ENCODE measurements around the gene BAX.

Gene BAX

DNA sequence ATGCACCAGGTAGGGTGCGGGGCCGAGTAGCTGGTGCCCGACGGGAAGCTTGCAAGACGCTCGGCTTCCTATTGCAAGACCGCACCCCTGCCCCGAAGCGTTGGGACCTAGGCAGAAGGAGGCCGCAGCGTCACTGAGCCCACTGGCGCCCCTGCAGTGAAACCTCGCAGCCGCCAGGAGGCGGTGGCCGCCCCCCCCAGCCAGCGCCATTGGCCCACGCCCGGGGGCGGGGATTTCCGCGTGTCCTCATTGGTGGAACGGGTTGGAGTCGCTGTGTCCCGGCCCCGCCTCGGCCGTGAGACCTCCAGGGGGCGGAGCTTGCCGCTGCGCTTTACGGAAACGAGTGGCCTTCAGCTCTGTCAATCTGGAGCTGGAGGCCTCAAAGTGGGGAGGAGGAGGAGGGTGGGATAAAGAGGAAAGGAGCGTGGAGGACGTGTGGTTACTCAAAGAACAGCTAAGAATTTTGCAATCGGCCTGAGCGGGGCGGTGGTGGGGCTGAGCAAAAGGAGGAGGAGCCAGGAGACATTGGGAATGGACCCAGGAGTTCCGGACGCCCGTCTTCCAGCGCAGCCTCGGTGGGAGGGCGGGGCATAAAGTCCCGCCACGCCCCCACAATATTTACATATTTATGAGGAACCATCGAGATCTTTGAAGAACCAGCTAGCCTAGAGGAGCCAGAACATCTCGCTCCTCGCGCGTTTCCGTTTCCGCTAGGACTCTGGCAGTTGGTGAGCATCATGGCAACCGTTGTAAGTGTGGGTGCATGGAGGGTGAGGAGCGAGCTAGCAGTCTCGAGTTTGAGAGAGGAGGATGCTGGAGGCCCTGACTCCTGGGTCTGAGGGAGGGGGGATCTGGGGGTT is 38.7 kb downstream of the BAX start, which contains the start of the genes GYS1 and RUVBL2:
Gene GYS1 (minus strand): TSS at position 135 of the 860 bp plus-strand sequence. CDS start 197 bp downstream, outside the sequence.
Gene RUVBL2 (plus strand): TSS at position 713 of the 860 bp plus-strand sequence. CDS start 25 bp downstream, at position 738.
- peak; percentile 94 for DNase-seq (ENCODE audit: low read depth, low spot score)
- Histone ChIP-seq H3K36me3 (ENCODE audit: insufficient read depth, insufficient read length, low read length) (peaks cover 25% of the 10 kb centered on the region), H3K27me3 (ENCODE audit: insufficient read depth, insufficient read length) (no peaks in the 10 kb centered on the region), H3K9me3 (ENCODE audit: insufficient read depth, low read length) (no peaks in the 10 kb centered on the region), H3K4me1 (ENCODE audit: insufficient read depth, insufficient read length) (peaks cover 20% of the 10 kb centered on the region), H3K9ac (ENCODE audit: insufficient read length, low read depth) (peak within 1 kb of the TSS; percentile 85), H3K4me3 (ENCODE audit: insufficient read length, low read depth) (peak within 1 kb of the TSS; percentile 89)
- TF ChIP-seq YY1 (IDR thresholded peaks at IDR 0.05; ENCODE audit: insufficient read depth, insufficient read length) (peak; percentile 48), ZNF274 (IDR thresholded peaks at IDR 0.05; ENCODE audit: low read depth, low read length) (no peak)

DNA sequence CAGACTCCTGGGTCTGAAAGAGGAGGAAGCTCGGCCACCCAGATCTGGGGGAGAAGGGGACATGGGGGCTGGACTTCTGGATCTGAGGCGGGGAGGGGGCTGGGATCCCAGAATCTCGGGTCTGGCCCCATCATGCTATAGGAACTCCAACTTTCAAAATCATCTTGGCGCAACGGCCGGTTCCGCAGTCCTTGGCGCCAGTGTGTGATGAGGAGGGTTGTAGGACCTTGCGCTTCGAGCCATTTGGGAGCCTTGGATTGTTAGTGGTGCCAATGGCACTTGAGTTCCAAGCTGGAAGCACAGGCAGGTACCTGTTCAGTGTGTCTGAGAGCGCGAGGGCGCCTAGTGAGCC is 39.3 kb downstream of the BAX start:
- peak overlapping the region; percentile 75 for H3K9ac ChIP-seq (ENCODE audit: insufficient read length, low read depth)
- peaks cover 20% of the 10 kb centered on the region for H3K4me1 ChIP-seq (ENCODE audit: insufficient read depth, insufficient read length)
- no peak for DNase-seq (ENCODE audit: low read depth, low spot score)
- peak overlapping the region; percentile 89 for H3K4me3 ChIP-seq (ENCODE audit: insufficient read length, low read depth)
- no peak for TF ChIP-seq SUZ12 (IDR thresholded peaks at IDR 0.05; ENCODE audit: extremely low read depth, insufficient read depth, insufficient read length)
- TF ChIP-seq YY1 (IDR thresholded peaks at IDR 0.05; ENCODE audit: insufficient read depth, insufficient read length): no peak
- TF ChIP-seq ZNF274 (IDR thresholded peaks at IDR 0.05; ENCODE audit: low read depth, low read length): no peak
- no peaks in the 10 kb centered on the region for H3K9me3 ChIP-seq (ENCODE audit: insufficient read depth, low read length)
- H3K27me3 ChIP-seq (ENCODE audit: insufficient read depth, insufficient read length): no peaks in the 10 kb centered on the region
- peaks cover 22% of the 10 kb centered on the region for H3K36me3 ChIP-seq (ENCODE audit: insufficient read depth, insufficient read length, low read length)

DNA sequence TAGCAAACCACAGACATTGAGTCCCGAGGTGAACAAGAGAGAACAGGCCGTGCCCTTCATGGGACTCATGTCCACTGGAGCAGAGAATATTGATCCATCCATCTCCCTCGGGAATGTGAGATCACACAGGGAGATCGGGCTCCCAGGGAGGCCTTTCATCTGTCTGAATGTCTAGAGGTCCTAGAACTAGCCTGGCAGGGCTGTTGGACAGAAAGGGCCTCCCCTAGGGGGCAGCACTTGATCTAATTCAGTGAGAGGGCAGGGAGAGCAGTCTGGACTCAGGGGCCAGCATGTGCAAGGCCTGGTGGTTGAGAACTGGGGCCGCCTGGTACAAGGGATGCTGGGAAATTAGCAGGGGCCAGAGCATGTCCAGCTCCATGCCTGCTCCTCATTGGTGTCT is 43.3 kb downstream of the BAX start:
- TF ChIP-seq ZNF274 (IDR thresholded peaks at IDR 0.05; ENCODE audit: low read depth, low read length): no peak
- no peak for TF ChIP-seq YY1 (IDR thresholded peaks at IDR 0.05; ENCODE audit: insufficient read depth, insufficient read length)
- no peak for TF ChIP-seq SUZ12 (IDR thresholded peaks at IDR 0.05; ENCODE audit: extremely low read depth, insufficient read depth, insufficient read length)
- Histone ChIP-seq H3K9me3 (ENCODE audit: insufficient read depth, low read length) (no peaks in the 10 kb centered on the region), H3K4me3 (ENCODE audit: insufficient read length, low read depth) (no peak overlapping the region), H3K4me1 (ENCODE audit: insufficient read depth, insufficient read length) (peaks cover 3% of the 10 kb centered on the region), H3K36me3 (ENCODE audit: insufficient read depth, insufficient read length, low read length) (peaks cover 36% of the 10 kb centered on the region), H3K9ac (ENCODE audit: insufficient read length, low read depth) (no peak overlapping the region), H3K27me3 (ENCODE audit: insufficient read depth, insufficient read length) (no peaks in the 10 kb centered on the region)
- no peak for DNase-seq (ENCODE audit: low read depth, low spot score)

DNA sequence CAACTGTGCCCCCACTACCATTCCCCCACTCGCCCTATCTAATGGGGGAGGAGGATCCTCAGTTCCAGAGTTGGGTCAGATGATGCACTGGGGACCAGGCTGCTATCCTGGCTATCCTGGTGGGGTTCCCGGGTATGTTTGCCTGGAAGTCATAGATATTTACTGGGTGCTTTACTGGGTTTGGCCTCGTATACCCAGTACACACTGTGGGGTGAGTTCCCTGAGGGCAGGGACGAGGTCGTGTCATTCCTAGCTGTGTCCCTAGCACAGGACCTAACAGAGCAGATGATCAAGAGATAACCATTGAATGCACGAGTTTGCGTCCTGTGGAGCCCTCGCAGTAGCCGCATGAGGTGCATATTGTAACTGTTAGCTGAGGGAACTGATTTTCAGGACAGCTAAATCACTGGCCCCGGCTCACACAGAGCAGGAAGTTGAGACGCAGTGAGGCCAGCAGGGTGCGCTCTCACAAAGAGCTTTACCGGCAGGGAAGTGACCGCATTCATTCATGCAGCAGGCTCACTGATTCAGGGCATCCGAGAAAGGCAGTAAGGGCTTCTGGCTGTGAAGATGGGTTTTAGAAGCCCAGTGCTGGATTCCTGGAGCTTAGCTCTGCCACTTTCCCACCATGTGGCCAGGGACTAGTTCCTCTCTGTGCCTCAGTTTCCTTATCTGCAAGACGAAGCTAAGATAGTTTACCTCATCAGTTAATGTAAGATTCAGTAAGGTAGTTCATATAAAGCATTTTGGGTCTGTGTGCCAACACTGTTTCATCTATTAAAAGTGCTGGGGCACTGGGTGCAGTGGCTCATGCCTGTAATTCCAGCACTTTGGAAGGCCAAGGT is 45.0 kb downstream of the BAX start:
- Histone ChIP-seq H3K36me3 (ENCODE audit: insufficient read depth, insufficient read length, low read length) (peaks cover 53% of the 10 kb centered on the region), H3K4me1 (ENCODE audit: insufficient read depth, insufficient read length) (peaks cover 3% of the 10 kb centered on the region), H3K9ac (ENCODE audit: insufficient read length, low read depth) (peak overlapping the region; percentile 0), H3K9me3 (ENCODE audit: insufficient read depth, low read length) (no peaks in the 10 kb centered on the region), H3K4me3 (ENCODE audit: insufficient read length, low read depth) (no peak overlapping the region), H3K27me3 (ENCODE audit: insufficient read depth, insufficient read length) (no peaks in the 10 kb centered on the region)
- no peak for DNase-seq (ENCODE audit: low read depth, low spot score)
- TF ChIP-seq YY1 (IDR thresholded peaks at IDR 0.05; ENCODE audit: insufficient read depth, insufficient read length) (no peak), SUZ12 (IDR thresholded peaks at IDR 0.05; ENCODE audit: extremely low read depth, insufficient read depth, insufficient read length) (no peak), ZNF274 (IDR thresholded peaks at IDR 0.05; ENCODE audit: low read depth, low read length) (no peak)

DNA sequence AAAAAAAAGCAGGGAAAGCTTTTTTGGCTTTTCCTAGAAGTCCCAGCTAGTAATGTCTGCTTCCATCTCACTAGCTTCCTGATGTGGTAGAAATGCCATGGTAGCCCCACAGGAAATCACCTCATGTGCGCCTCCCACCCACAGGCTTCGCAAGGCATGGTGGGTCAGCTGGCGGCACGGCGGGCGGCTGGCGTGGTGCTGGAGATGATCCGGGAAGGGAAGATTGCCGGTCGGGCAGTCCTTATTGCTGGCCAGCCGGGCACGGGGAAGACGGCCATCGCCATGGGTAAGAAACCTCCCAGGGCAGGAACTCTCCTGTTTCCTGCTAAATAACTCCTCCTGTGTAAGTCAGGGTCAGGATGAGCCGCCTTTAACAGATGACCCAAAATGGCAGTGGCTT is 49.5 kb downstream of the BAX start:
- Histone ChIP-seq H3K36me3 (ENCODE audit: insufficient read depth, insufficient read length, low read length) (peaks cover 72% of the 10 kb centered on the region), H3K4me1 (ENCODE audit: insufficient read depth, insufficient read length) (no peaks in the 10 kb centered on the region), H3K4me3 (ENCODE audit: insufficient read length, low read depth) (no peak overlapping the region), H3K9ac (ENCODE audit: insufficient read length, low read depth) (no peak overlapping the region), H3K9me3 (ENCODE audit: insufficient read depth, low read length) (no peaks in the 10 kb centered on the region), H3K27me3 (ENCODE audit: insufficient read depth, insufficient read length) (no peaks in the 10 kb centered on the region)
- TF ChIP-seq SUZ12 (IDR thresholded peaks at IDR 0.05; ENCODE audit: extremely low read depth, insufficient read depth, insufficient read length): no peak
- no peak for TF ChIP-seq YY1 (IDR thresholded peaks at IDR 0.05; ENCODE audit: insufficient read depth, insufficient read length)
- DNase-seq (ENCODE audit: low read depth, low spot score): no peak

DNA sequence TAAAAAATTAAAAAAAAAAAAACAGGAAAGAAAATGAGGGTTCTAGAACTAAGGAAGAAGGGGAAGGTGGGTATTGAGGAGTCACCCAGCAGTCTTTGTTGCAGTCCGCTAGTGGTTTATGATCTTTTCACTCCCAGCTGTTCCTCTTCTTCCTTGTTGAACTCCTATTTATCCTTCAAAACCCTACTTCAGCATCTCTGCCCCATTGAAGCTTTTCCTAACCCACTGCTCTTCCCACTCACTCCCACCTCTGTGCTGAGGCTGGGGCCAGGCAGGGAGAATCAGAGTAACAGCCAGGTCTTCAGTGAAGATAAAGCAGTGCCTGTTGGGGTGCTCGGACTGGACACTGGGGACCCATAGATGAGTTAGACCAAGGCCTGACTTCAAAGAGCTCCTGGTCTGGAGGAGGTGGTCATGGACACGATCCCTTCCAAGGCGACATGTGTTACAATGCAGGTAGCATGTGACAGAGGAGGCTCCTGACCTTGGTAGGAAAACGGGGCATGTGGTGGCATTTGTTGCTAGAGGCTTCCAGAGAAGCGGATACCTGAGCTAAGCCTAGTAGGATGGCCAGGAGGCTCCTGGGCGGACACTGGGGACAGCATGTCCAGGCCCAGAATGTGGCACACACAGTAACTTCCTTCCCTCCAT is 50.4 kb downstream of the BAX start:
- no peaks in the 10 kb centered on the region for H3K4me1 ChIP-seq (ENCODE audit: insufficient read depth, insufficient read length)
- no peaks in the 10 kb centered on the region for H3K27me3 ChIP-seq (ENCODE audit: insufficient read depth, insufficient read length)
- peaks cover 71% of the 10 kb centered on the region for H3K36me3 ChIP-seq (ENCODE audit: insufficient read depth, insufficient read length, low read length)
- H3K9ac ChIP-seq (ENCODE audit: insufficient read length, low read depth): no peak overlapping the region
- no peak for TF ChIP-seq ZNF274 (IDR thresholded peaks at IDR 0.05; ENCODE audit: low read depth, low read length)
- no peak for TF ChIP-seq YY1 (IDR thresholded peaks at IDR 0.05; ENCODE audit: insufficient read depth, insufficient read length)
- TF ChIP-seq SUZ12 (IDR thresholded peaks at IDR 0.05; ENCODE audit: extremely low read depth, insufficient read depth, insufficient read length): no peak
- H3K9me3 ChIP-seq (ENCODE audit: insufficient read depth, low read length): no peaks in the 10 kb centered on the region
- no peak for DNase-seq (ENCODE audit: low read depth, low spot score)
- no peak overlapping the region for H3K4me3 ChIP-seq (ENCODE audit: insufficient read length, low read depth)
